Dermis blood vessel endothelial cell (primary cell): Measurements from ENCODE around the gene PQBP1. TPM values are rescaled to one million over a fixed set of nuclear protein-coding genes. Genes with fewer than 3 reads are reported as not detected.
"Not testable (repeated sequence)": the region's sequence is repeated elsewhere in the genome, so short reads cannot be mapped to it uniquely, and the experiment has no call there.

Experiments
- DNase-seq: peaks from one replicate; pipeline ENCODE4 v3.0.0; 2010
- total RNA-seq: library from RNA; depleted of rRNA; stranded (reverse); fragments of >200 nt; gene quantifications from 2 replicates; pipeline ENCODE4 v1.2.3, GENCODE V29; 2014

The PQBP1 gene, protein sequence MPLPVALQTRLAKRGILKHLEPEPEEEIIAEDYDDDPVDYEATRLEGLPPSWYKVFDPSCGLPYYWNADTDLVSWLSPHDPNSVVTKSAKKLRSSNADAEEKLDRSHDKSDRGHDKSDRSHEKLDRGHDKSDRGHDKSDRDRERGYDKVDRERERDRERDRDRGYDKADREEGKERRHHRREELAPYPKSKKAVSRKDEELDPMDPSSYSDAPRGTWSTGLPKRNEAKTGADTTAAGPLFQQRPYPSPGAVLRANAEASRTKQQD
- 75.2 and 87.1 TPM in 2 replicates for total RNA-seq

DNA sequence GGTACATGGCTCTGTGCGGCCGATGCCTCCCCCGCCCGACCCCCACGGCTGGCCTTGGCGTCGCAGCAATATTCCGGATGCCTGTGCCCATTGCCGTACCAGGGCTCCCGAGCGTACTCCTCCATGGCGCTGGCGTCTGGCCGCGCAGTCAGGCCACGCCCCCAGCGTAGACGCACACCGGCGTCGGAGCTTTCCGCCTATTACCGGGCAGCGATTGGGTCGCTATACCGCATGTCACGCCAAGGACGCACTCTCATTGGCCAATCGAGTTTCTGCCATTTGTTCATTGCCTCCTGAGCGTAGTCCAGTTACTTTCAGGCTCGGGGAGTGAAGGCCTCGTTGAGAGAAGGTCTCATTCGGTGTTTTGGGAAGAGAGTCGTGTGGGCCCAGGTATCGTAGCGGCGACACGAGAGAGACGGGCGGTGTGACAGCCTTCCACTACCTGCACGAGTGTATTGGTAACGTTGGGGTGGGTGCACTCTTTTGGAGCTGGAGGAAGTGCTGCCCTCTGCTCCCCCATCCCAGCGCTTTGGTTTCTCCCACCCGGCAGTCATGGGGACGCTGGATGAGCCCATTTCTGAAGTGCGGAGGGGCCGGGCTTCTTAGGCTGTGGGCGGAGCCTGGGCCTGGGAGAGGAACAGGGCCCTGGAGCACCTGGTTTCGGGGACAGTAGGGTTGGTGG, at the start of gene PQBP1, which contains the start of gene TIMM17B:
Gene PQBP1 (plus strand): TSS at position 306 of the 682 bp plus-strand sequence. CDS start 580 bp downstream, outside the sequence.
Gene TIMM17B (minus strand): TSS at position 144 of the 682 bp plus-strand sequence. CDS start 19 bp downstream, at position 125.
- DNase-seq, result peak; percentile 96

DNA sequence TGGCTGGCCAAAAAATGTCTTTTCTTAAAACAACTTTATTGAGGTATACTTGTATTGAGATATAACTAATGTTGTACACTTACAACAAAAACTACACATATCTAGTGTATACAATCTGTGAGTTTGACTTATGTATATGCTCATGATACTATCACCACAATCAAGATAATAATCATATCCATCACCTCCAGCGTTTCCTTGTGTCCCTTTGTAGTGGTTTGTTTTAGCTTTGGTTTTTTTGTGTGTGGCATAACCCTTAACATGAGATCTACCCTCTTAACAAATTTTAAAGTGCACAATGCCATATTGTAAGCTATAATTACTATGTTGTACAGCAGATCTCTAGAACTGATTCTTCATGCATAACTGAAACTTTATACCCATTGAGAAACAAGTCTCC, 48.9 kb upstream of the PQBP1 start:
- no peak for DNase-seq

DNA sequence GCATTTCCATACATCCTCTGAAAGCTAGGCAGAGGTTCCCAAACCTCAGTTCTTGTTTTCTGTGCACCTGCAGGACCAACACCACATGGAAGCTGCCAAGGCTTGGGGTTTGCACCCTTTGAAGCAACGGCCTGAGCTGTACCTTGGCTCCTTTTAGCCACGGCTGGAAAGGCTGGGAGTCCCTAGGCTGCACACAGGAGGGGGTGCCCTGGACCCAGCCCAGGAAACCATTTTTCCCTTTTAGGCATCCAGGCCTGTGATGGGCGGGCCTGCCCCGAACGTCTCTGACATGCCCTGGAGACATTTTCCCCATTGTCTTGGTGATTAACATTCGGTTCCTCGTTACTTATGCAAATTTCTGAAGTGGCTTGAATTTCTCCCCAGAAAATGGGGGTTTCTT, 44.9 kb upstream of the PQBP1 start:
- DNase-seq, result no peak

DNA sequence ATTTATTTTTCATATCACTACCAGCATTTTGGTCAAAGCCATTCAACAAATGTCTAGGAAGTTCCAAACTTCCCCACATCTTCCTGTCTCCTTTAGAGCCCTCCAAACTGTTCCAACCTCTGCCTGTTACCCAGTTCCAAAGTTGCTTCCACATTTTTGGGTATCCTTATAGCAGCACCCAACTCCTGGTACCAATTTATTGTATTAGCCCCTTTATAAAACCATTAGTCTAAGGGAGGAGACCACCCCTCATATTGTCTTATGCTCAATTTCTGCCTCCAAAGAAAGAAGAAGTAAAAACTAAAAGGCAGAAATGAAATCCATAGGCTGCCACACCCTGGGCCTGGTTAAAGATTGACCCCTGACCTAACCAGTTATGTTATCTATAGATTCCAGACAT, 44.2 kb upstream of the PQBP1 start:
- not testable (repeated sequence) for DNase-seq

DNA sequence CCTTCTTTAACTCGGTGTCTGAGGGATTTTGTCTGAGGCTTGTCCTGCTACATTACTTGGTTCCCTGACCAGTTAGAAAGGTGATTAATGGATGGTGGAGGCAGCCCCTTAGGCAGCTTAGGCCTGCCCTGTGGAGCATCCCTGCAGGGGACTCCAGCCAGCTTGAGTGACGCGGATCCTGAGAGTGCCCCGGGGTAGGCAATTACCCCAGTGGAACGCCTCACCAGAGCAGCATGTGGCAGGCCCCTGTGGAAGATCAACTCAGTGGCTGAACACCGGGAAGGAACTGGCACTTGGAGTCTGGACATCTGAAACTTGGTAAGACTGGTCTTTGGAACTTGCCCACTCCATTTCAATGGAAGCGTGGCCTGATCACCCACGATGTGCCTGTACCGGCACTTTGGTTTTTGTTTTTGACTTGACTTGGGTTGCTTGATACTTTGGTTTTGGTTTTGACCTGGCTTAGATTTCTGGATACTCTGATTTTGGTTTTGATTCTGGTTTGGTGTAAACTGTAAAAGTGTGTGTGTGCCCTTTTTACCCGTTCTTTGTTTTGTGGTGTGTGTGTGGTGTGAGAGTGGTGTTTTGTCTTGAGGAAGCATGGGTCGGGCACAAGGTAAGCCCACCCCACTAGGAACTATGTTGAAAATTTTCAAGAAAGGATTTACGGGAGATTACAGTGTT, 43.5 kb upstream of the PQBP1 start:
- DNase-seq, result not testable (repeated sequence)

DNA sequence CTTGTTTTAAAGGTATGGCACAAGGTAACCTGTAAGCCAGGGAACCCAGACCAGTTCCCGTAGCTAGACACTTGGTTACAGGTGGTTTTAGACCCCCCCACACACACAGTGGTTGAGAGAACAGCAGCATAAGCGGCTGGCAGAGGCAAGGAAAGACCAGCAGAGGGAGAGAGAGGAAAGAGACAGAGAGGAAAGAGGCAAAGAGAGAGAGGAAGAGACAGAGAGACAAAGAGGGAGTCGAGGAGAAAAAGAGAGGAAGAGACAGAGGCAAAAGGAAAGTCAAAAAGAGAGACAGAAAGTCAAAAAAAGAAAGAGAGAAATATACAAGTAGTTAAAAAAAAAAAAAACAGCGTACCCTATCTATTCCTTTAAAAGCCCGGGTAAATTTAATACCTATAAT, 42.8 kb upstream of the PQBP1 start:
- no peak for DNase-seq

DNA sequence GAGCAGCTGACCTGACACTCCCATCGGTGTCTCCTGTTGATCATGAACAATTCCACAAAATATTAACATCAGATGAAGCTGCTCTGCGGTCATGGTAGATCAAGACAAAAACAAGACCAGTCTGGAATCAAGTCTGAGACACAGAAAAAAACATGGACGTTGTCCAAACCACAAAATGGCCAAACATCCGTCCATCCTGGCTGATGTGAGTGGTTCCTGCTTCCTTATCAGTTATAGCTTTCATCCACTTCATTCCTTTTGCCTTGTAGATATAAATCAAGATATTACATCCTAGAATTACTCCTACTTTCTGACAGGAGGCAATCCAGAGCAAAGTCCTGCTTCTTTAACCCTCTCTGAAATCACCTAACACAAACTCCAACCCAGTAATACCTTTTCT, 33.5 kb upstream of the PQBP1 start:
- no peak for DNase-seq

DNA sequence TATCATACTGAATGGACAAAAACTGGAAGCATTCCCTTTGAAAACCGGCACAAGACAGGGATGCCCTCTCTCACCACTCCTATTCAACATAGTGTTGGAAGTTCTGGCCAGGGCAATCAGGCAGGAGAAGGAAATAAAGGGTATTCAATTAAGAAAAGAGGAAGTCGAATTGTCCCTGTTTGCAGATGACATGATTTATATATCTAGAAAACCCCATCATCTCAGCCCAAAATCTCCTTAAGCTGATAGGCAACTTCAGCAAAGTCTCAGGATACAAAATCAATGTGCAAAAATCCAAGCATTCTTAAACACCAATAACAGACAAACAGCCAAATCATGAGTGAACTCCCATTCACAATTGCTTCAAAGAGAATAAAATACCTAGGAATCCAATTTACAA, 25.7 kb upstream of the PQBP1 start:
- not testable (repeated sequence) for DNase-seq

DNA sequence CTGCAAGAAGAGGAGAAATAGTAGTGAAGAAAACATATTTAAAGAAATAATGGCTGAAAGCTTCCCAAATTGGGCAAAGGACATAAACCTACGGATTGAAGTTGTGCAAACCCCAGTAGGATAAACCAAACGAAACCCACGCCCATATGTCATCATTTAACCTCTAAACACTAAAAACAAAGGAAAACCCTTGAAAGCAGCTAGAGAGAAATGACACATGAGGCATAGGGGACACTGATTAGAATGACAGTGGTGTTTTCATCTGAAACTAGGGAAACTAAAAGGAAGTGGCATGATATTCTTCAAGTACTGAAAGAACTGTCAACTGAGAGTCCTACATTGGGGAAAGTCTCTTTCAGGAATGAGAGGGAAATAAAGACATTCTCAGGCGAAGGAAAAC, 20.8 kb upstream of the PQBP1 start:
- DNase-seq, result not testable (repeated sequence)

DNA sequence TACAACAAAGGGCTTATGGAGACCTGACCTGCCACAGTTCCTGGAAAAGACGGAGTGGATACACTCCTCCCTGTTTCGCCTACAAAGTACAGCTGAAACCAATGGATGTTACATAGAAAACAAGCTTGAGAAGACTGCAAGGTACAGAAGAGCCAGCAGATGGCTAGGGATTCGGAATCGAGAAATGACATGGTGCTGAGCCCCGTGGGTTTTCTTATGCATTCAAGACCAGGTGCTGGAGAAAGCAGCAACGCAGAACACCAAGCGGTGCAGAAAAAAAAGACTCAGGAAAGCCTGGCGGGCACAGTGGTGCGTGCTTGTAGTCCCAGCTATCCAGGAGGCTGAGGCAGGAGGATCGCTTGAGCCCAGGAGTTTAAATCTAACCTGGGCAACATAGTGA, 14.0 kb upstream of the PQBP1 start:
- DNase-seq, result no peak

DNA sequence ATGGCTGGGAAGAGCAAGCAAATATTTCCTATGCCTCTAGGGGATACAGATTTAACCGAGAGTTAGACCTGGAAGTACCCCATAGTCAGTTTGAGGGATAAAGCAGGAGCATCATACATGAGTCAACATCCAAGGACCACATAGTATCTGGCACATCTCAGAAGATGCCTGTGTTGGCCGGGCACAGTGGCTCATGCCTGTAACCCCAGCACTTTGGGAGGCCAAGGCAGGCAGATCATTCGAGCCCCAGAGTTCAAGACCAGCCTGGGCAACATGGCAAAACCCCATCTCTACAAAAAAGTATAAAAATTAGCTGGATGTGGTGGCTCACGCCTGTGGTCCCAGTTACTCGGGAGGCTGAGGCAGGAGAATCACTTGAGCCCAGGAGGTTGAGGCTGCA, 11.1 kb upstream of the PQBP1 start:
- DNase-seq, result not testable (repeated sequence)

DNA sequence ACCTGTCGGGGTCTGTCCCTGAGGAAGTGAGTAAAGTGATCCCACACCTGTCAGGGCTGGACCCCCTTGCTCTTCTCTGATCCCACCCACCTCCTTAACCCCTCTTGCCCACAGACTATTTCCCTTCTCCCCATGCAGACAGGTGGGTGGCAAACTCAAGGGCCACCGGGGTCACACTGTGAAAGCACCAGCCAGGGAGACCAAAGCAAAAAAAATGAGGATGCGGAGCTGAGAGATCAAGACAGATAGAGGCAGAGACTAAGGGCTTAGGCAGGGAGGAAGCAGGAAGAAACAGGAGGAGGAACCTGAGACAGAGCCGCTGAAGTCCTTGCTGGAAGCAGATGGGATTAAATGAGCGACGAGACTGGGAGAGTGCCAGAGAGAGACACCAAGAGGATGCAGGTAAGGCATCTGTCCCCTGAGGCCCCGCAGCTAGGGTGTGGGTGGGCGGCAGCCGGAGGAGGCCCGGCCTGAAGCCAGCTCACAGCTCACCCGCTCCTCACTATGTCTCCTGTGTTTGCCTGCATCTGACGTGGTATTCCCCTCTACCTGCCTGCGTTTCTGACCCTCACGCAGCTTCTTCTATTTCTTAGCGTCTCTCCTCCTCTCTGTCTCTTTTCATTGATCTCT, 7.3 kb upstream of the PQBP1 start:
- DNase-seq, result no peak

DNA sequence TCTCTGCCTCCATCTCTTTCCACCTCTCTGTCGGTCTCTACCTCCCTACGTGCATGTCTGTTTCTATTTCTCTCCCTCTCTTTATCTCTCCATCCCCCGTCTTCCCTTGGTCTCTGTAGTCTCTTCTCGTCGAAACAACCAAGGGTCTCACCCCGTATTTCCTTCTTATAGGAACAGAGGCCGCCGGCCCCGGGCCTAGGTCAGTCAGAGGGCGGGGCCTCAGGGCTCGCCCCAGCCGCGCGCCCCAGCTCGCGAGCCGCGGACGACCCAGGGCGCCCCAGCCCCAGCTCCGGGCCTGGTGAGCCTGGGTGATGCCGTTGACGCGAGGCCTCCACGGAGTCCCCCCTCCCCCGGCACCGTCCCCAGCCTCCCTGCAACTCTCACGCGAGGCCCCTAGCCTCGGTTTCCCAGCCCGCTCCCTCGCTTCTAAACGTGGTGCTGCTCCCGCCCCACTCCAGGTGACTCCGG, 6.8 kb upstream of the PQBP1 start:
- peak; percentile 5 for DNase-seq

DNA sequence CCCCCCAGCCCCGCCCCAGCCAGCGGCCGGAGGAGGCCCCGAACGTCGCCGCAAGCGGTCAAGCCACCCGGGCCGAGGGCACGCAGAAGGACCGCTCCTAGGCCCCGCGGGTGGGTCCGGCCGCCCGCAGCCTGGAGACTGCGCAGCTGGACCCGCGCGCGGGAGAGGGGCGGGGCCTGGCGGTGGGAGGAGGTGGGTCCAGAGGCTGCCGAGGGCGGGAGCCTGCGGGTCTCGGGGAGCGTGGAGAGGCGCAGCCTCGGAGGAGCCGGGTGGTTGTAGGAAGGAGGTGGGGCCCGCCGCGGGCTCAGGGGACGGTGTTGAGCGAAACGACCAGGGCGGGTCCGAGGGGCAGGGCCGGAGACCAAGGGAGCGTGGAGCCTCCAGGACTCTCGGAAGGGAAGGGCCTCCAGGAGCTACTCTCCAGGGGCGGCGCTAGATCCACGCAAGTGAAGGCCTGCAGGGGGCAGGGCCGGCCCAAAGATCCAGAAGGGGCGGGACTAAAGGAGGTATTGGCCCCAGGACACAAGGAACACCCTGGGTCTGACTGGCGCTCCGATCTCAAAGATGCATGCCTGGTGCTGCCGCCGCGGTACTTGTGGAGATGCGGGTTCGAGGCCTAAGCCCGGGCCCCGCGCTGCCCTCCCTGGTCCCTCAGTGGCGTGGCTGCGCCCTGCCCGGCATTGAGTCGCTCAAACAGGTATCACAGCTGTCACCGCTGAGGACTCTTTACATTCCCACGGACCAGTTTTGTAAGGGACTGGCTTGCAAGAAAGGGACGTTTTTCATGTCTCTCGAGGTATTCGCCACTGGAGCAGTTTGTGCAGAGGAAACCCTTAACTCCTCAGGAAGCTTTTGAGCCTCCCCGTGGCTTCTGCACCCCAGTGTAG, 6.1 kb upstream of the PQBP1 start:
- peak; percentile 77 for DNase-seq

DNA sequence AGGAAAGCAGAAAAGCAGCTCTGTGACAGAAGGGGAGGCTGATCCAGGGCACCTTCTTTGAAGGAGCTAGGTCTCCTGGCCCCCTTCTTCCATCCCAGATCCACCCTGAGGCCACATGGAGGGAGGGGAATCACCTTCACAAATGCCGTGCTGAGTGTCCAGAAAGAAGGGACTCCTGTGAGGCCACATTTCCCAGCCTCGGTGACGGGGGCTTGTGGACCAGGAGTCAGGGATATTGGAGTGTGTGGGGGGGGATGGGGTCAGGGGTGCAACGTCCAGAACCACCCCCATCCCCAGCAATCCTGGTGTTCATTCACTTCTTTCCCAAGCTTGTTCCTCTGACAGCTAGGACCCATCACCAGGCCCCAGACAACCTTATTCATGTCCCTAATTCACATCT, 4.8 kb upstream of the PQBP1 start:
- DNase-seq, result no peak

DNA sequence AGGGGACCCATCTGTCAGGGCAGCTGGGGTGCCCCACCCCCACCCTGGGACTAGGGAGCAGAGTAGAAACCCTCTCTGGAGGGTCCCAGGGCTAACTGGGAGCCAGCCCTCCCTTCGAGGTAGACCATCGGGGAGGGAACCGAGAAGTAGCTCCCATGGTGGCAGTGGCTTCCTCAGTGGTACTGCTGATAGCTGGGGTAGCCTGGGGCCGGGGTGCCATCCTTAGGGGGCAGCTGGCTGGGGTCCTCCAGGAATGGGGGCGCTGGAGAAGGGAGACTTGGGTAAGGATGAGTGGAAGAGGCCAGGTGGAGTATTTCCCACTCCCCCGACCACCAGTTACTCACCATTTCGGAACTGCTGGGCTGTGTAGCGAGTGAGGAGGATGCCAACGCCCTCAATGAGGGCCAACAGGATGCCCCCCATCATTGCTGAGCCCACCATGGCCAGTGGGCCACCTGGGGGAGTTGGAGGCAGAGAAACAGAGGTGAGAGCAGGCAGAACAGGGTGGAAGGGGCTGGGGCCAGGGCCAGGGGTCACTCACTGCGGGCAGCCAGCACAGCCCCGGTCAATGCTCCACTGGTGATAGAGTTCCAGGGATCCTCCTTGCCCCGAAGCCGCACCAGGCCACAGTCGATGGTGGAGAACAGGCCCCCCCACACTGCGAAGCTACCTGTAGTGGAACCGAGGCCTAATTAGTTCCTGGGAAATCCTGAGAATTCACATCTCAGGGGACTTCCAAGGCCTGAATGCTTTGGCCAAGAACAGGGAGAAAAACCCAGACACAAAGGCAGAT, 4.0 kb upstream of the PQBP1 start:
- no peak for DNase-seq

DNA sequence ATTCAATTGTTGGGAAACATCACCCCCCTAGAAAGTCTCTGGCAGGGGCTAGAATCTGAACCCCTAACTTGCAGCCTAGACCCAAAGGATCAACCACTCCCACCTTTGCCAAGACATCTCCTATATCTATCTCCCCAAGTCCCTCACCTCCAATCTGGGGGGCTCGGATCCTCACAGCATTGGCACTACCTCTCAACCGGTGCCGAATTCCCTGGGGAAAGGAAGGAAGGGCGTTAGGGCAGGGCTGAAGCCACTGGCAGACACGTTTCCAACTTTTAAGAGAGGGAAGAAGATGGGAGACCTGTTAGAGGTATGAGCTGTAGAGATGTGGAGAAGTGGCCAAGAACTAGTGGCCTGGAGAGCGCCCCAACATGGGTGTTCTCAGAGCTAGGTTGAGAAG, 2.8 kb upstream of the PQBP1 start:
- no peak for DNase-seq

DNA sequence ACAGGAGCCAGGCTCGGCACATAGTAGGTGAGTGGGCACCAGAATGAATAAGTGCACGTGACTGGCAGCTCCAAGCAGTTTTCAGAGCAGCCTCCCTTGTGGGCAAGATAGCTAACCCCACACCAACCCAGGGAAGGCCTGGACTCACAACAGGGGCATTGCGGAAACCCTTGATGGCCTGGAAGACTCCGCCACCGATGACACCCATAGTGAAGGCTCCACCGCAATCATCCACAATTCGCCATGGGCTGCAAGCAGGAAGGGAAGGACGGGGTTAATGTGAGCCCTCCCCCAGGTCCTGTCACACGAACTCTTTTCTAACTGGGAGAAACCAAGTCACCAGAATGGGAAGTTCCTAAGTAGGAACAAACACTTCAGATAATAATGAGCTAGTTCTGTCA, 1.1 kb upstream of the PQBP1 start:
- peak; percentile 38 for DNase-seq

DNA sequence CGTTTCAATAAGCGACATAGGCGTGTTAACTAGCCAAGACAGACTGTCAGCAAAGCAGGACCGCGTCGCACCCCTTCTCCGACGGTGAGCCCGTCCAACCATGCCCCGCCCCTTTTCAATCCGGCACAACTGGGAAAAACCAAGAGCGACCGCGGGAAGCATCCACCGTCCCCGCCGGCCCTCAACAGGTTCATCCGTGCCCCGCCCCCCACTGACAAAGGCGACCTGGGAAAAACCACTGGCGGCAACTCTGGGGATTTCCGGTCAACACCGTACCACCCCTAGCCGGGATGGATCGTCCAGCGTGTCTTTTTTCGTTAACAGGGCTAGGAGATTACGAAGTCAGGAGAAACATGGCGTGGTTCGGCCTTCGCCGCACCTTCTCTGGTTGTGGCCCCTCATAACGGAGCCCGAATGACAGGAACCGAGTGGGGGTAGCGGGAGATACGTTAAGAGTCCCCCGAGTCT, 539 bp upstream of the PQBP1 start:
- peak; percentile 84 for DNase-seq

DNA sequence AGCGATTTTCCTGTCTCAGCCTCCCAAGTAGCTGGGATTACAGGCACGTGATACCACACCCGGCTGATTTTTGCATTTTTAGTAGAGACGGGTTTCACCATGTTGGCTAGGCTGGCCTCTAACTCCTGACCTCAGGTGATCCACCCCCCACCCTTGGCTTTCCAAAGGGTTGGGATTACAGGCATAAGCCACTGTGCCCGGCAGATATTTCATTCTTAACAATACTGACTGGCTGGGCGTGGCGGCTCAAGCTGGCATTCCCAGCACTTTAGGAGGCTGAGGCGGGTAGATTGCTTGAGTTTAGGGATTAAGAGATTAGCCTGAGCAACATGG, 1.3 kb downstream of the PQBP1 start:
- DNase-seq, result no peak

DNA sequence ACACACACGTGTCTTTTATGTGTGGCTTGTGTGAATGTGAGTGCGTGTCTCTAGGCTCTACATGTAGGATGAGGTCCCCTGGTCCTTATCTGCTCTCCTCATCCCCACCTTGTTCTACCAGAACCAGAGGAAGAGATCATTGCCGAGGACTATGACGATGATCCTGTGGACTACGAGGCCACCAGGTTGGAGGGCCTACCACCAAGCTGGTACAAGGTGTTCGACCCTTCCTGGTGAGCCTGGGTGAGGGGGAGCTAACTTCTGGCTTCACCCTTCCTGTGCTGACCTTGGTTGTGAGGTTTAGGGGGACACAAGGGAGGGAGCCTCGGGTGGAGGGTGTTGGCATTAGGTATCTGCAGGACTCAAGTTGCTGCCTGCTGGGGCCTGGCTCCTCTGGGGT, 3.3 kb downstream of the PQBP1 start:
- no peak for DNase-seq
